ENCODE data around the gene PCDH9. TPM values are rescaled to one million over a fixed set of nuclear protein-coding genes. Genes with fewer than 3 reads are reported as not detected.

PCDH9 gene
- total RNA-seq, 1 experiment from 2014 or later, result 0.11 TPM

DNA sequence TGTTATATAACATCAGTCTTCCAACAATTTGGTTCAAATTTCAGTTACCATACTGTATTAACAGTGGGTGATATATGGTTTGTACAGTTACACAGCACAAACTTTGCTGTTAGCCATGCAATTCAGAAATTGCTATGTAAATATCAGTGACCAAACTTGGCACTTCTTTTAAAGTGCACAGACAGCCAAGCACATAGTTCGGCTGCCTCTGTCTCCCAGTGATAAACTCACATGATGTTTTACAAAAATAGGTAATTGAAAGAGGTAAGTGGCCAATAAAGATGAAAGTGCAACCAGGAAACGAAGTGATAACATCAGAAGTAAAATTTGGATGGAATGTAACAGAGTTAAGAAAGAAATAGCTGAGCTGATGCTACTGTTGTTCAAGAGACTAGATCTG, 143.9 kb downstream of the PCDH9 start:
- DNase-seq, result peak; percentile 14 to 36
- H3K4me1 Mint-ChIP-seq (ENCODE audit: low read depth, unreplicated experiment), result peaks cover 22% of the 10 kb centered on the region
- no TSS peak for BruUV-seq (replicated peaks)

DNA sequence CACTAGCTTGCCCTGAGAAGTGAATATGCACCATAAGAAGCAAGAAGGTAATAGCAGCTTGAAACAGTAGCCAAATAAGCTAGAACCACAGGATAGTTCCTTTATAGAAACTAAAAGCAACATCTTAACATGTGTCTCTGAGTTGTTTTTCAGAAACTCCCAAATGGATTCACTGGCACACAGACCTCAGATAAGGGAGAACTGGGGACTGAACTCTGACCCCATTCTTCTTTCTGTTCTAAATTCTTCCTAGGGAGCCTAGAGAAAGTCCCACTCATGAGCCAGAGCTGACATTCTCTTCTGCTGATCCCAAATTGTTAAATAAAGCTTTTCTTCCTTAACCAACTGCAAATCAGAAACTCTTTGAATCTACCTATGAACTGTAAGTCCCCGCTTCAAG, 146.1 kb downstream of the PCDH9 start:
- Mint-ChIP-seq H3K9me3 (ENCODE audit: unreplicated experiment) (no peaks in the 10 kb centered on the region), H3K4me1 (ENCODE audit: low read depth, unreplicated experiment) (peaks cover 29% of the 10 kb centered on the region), H3K27ac (ENCODE audit: unreplicated experiment) (peak overlapping the region; percentile 71), H3K36me3 (ENCODE audit: insufficient read depth, unreplicated experiment) (no peaks in the 10 kb centered on the region), H3K4me3 (ENCODE audit: unreplicated experiment) (peak overlapping the region; percentile 12), H3K27me3 (ENCODE audit: insufficient read depth, unreplicated experiment) (no peaks in the 10 kb centered on the region)
- no TSS peak for BruUV-seq (replicated peaks)
- POLR2A ChIA-PET, result no interaction called here
- Histone ChIP-seq H3K4me3 (ENCODE audit: low read depth, low read length) (no peak overlapping the region), H3K9me3 (no peaks in the 10 kb centered on the region), H3K4me1 (peaks cover 54% of the 10 kb centered on the region), H3K27me3 (replicated peaks; ENCODE audit: control insufficient read depth, insufficient read depth, low read length) (no peaks in the 10 kb centered on the region), H3K36me3 (ENCODE audit: control insufficient read depth, insufficient read depth, low read length) (no peaks in the 10 kb centered on the region)
- DNase-seq, result no peak
- intact Hi-C loops (cut with micrococcal nuclease; ENCODE audit: unreplicated experiment), result no loop called here
- TF ChIP-seq, protein P1, sequence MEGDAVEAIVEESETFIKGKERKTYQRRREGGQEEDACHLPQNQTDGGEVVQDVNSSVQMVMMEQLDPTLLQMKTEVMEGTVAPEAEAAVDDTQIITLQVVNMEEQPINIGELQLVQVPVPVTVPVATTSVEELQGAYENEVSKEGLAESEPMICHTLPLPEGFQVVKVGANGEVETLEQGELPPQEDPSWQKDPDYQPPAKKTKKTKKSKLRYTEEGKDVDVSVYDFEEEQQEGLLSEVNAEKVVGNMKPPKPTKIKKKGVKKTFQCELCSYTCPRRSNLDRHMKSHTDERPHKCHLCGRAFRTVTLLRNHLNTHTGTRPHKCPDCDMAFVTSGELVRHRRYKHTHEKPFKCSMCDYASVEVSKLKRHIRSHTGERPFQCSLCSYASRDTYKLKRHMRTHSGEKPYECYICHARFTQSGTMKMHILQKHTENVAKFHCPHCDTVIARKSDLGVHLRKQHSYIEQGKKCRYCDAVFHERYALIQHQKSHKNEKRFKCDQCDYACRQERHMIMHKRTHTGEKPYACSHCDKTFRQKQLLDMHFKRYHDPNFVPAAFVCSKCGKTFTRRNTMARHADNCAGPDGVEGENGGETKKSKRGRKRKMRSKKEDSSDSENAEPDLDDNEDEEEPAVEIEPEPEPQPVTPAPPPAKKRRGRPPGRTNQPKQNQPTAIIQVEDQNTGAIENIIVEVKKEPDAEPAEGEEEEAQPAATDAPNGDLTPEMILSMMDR (IDR thresholded peaks at IDR 0.05; ENCODE audit: insufficient read depth in 1 of 2, low read depth in 1 of 2, low read length in 1 of 2, severe bottlenecking in 1 of 2, unreplicated experiment in 1 of 2), result no peak
- CTCF ChIA-PET, result no interaction called here

More for the DNA sequence above, 143.9 kb downstream of the PCDH9 start:
- Histone ChIP-seq H3K4me1 (peaks cover 35% of the 10 kb centered on the region), H3K36me3 (ENCODE audit: control insufficient read depth, insufficient read depth, low read length) (no peaks in the 10 kb centered on the region), H3K4me3 (ENCODE audit: low read depth, low read length) (no peak overlapping the region), H3K27me3 (replicated peaks; ENCODE audit: control insufficient read depth, insufficient read depth, low read length) (no peaks in the 10 kb centered on the region), H3K9me3 (no peaks in the 10 kb centered on the region)
- no peaks in the 10 kb centered on the region for H3K27me3 Mint-ChIP-seq (ENCODE audit: insufficient read depth, unreplicated experiment)
- H3K4me3 Mint-ChIP-seq (ENCODE audit: unreplicated experiment), result no peak overlapping the region
- CTCF ChIA-PET, result no interaction called here
- TF ChIP-seq, protein P1 (IDR thresholded peaks at IDR 0.05; ENCODE audit: insufficient read depth in 1 of 2, low read depth in 1 of 2, low read length in 1 of 2, severe bottlenecking in 1 of 2, unreplicated experiment in 1 of 2), result no peak
- H3K27ac Mint-ChIP-seq (ENCODE audit: unreplicated experiment), result peak overlapping the region; percentile 14
- H3K36me3 Mint-ChIP-seq (ENCODE audit: insufficient read depth, unreplicated experiment), result no peaks in the 10 kb centered on the region
- intact Hi-C loops (cut with micrococcal nuclease; ENCODE audit: unreplicated experiment), result loop anchor here (1.0 kb wide), 1 partner anchor 16 kb away; no protein-coding TSS in a partner anchor
- POLR2A ChIA-PET, result no interaction called here
- no peaks in the 10 kb centered on the region for H3K9me3 Mint-ChIP-seq (ENCODE audit: unreplicated experiment)

DNA sequence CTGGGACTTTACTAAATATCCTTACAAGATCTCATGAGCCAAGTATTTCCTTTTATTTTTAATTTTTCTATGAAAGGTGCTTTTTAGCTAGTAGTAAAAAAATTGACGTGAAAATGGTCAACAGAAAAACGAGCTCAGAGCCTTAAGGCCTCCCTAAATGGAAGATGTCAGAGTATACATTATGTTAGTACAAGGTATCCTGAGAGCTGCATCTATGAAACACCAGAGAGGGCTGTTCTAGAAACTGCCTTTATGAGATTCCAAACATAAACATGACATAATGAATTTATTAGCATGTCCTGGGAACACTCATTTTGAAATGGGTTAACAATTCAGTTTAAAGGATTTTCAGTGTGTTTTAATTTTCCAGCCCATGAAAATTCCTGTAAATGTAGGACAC, 146.6 kb downstream of the PCDH9 start:
- peaks cover 60% of the 10 kb centered on the region for H3K4me1 ChIP-seq
- no peak overlapping the region for H3K4me3 Mint-ChIP-seq (ENCODE audit: unreplicated experiment)
- no peaks in the 10 kb centered on the region for H3K36me3 Mint-ChIP-seq (ENCODE audit: insufficient read depth, unreplicated experiment)
- no peaks in the 10 kb centered on the region for H3K27me3 ChIP-seq (replicated peaks; ENCODE audit: control insufficient read depth, insufficient read depth, low read length)
- ChIA-PET CTCF (no interaction called here), POLR2A (no interaction called here)
- no peak for DNase-seq
- intact Hi-C loops (cut with micrococcal nuclease; ENCODE audit: unreplicated experiment), result no loop called here
- no peaks in the 10 kb centered on the region for H3K27me3 Mint-ChIP-seq (ENCODE audit: insufficient read depth, unreplicated experiment)
- peak overlapping the region; percentile 71 for H3K27ac Mint-ChIP-seq (ENCODE audit: unreplicated experiment)
- H3K9me3 ChIP-seq, result no peaks in the 10 kb centered on the region
- H3K36me3 ChIP-seq (ENCODE audit: control insufficient read depth, insufficient read depth, low read length), result no peaks in the 10 kb centered on the region
- no peak overlapping the region for H3K4me3 ChIP-seq (ENCODE audit: low read depth, low read length)
- TF ChIP-seq, protein P1 (IDR thresholded peaks at IDR 0.05; ENCODE audit: insufficient read depth in 1 of 2, low read depth in 1 of 2, low read length in 1 of 2, severe bottlenecking in 1 of 2, unreplicated experiment in 1 of 2), result no peak
- no TSS peak for BruUV-seq (replicated peaks)
- H3K9me3 Mint-ChIP-seq (ENCODE audit: unreplicated experiment), result peaks cover 2% of the 10 kb centered on the region
- H3K4me1 Mint-ChIP-seq (ENCODE audit: low read depth, unreplicated experiment), result peaks cover 33% of the 10 kb centered on the region

Measured in Caco-2 (cell line).